Endothelial cell of umbilical vein (primary cell): ENCODE results near the gene SH3PXD2A. TPM values are rescaled to one million over a fixed set of nuclear protein-coding genes. Genes with fewer than 3 reads are reported as not detected.
"Not testable (repeated sequence)": the region's sequence is repeated elsewhere in the genome, so short reads cannot be mapped to it uniquely, and the experiment has no call there.

Source experiments
- BruUV-seq: library from RNA; stranded (reverse); fragments of 400-500 nt; replicated peaks from 2 replicates; lab custom pipeline; 2021; lab: Mats Ljungman, UMichigan
- CTCF ChIA-PET: fragments of 300-600, 350-600 bp; sonication (Branson Sonifier 250); formaldehyde crosslinking; loops from one replicate; lab custom pipeline; 2021; ENCODE audit warnings: antibody characterized with exemption, inconsistent platforms; lab: Charles Lee
- POLR2A ChIA-PET: fragments of 300-600, 350-600 bp; sonication (Branson Sonifier 250); formaldehyde crosslinking; loops from one replicate; lab custom pipeline; 2021; ENCODE audit warnings: antibody characterized with exemption, inconsistent platforms; lab: Charles Lee
- DNase-seq: peaks from one replicate; pipeline ENCODE4 v3.0.0-alpha.2; 2011; ENCODE audit warnings: low read depth, low spot score
- FAIRE-seq: peaks from 2 replicates; lab custom pipeline; 2011; peaks lifted over from hg19 to GRCh38; lab: Jason Lieb, UNC
- H2AFZ ChIP-seq: 2 replicates; pipeline ENCODE4 v1.6.0; 2012; ENCODE audit warnings: low read depth, low read length, control low read depth, inconsistent platforms
- H3K27ac ChIP-seq: 2 replicates; pipeline ENCODE4 v1.5.1; 2011; ENCODE audit warnings: low read depth, mild to moderate bottlenecking, control low read depth, low read length, moderate library complexity; ENCODE audit not compliant: insufficient read depth
- H3K27me3 ChIP-seq, 2 experiments: 2 replicates each; pipeline versions ENCODE4 v1.6.0 to v1.6.1; 2011; ENCODE audit warnings: low read length in 2 of 2, mixed read lengths in 1 of 2; ENCODE audit not compliant: control insufficient read depth in 2 of 2, insufficient read depth in 2 of 2
- H3K36me3 ChIP-seq, 2 experiments: 2 replicates in 1 of 2; 3 replicates in 1 of 2; pipeline ENCODE4 v1.5.1; 2011; ENCODE audit warnings: low read length in 2 of 2, mild to moderate bottlenecking in 1 of 2, moderate library complexity in 1 of 2; ENCODE audit not compliant: control insufficient read depth in 2 of 2, insufficient read depth in 2 of 2; ENCODE audit errors: extremely low read depth in 1 of 2
- H3K4me1 ChIP-seq: 3 replicates; pipeline ENCODE4 v1.5.1; 2011; ENCODE audit warnings: mild to moderate bottlenecking, low read length; ENCODE audit not compliant: control insufficient read depth, insufficient read depth; ENCODE audit errors: extremely low read depth
- H3K4me2 ChIP-seq: 2 replicates; pipeline ENCODE4 v1.6.1; 2011; ENCODE audit warnings: low read length, control low read depth, mixed read lengths; ENCODE audit not compliant: insufficient read depth
- H3K4me3 ChIP-seq, 3 experiments: fragments of 200-600 bp in 1 of 3; sonication (generic), shearing (Covaris generic) in 1 of 3; replicated peaks in 1 of 3; 2 replicates each; pipeline ENCODE4 v1.5.1; 2011 to 2016; ENCODE audit warnings: control low read depth in 3 of 3, low read length in 3 of 3, mild to moderate bottlenecking in 2 of 3, inconsistent platforms in 1 of 3, low read depth in 1 of 3, moderate library complexity in 1 of 3; ENCODE audit not compliant: insufficient read depth in 1 of 3
- H3K79me2 ChIP-seq: 2 replicates; pipeline ENCODE4 v1.6.0; 2012; ENCODE audit warnings: low read length, inconsistent platforms; ENCODE audit not compliant: control insufficient read depth, insufficient read depth
- H3K9ac ChIP-seq: replicated peaks from 2 replicates; pipeline ENCODE3; 2011; ENCODE audit warnings: low read length, control low read depth; ENCODE audit not compliant: insufficient read depth; ENCODE audit errors: extremely low read depth
- H3K9me1 ChIP-seq: replicated peaks from 3 replicates; pipeline ENCODE4 v1.6.0; 2011; ENCODE audit warnings: mild to moderate bottlenecking, low read length; ENCODE audit not compliant: control insufficient read depth, insufficient read depth; ENCODE audit errors: extremely low read depth
- H3K9me3 ChIP-seq: replicated peaks from 2 replicates; pipeline ENCODE4 v1.5.1; 2012; ENCODE audit warnings: low read length, inconsistent platforms; ENCODE audit not compliant: control insufficient read depth, insufficient read depth
- H4K20me1 ChIP-seq: replicated peaks from 2 replicates; pipeline ENCODE3; 2011; ENCODE audit warnings: mild to moderate bottlenecking, low read length; ENCODE audit not compliant: control insufficient read depth, insufficient read depth; ENCODE audit errors: extremely low read depth
- CTCF ChIP-seq, 2 donors: IDR thresholded peaks; 1 replicate in 1 of 2; 2 replicates in 1 of 2; pipeline ENCODE4 v1.5.1; 2011; ENCODE audit warnings: low read length in 2 of 2, mild to moderate bottlenecking in 2 of 2, moderate library complexity in 2 of 2, control low read depth in 1 of 2, inconsistent platforms in 1 of 2, low read depth in 1 of 2; ENCODE audit not compliant: insufficient read depth in 1 of 2; ENCODE audit errors: extremely low read depth in 1 of 2
- EZH2 ChIP-seq: IDR thresholded peaks from 2 replicates; pipeline ENCODE4 v1.6.1; 2012; ENCODE audit warnings: borderline replicate concordance, low read depth, mild to moderate bottlenecking, moderate library complexity, low read length, inconsistent platforms; ENCODE audit not compliant: severe bottlenecking
- FOS ChIP-seq: IDR thresholded peaks from 2 replicates; pipeline ENCODE4 v1.6.1; 2011; ENCODE audit warnings: mild to moderate bottlenecking, low read length, moderate library complexity, borderline replicate concordance; ENCODE audit not compliant: insufficient read depth
- GATA2 ChIP-seq: IDR thresholded peaks from 2 replicates; pipeline ENCODE4 v1.7.0; 2011; ENCODE audit warnings: low read depth, mild to moderate bottlenecking, moderate library complexity, mixed read lengths, low read length; ENCODE audit not compliant: insufficient read length, insufficient read depth
- JUN ChIP-seq: IDR thresholded peaks from 2 replicates; pipeline ENCODE4 v1.6.1; 2011; ENCODE audit warnings: borderline replicate concordance, low read depth; ENCODE audit not compliant: insufficient read length, insufficient read depth
- MAX ChIP-seq: IDR thresholded peaks from 2 replicates; pipeline ENCODE4 v1.6.1; 2011; ENCODE audit not compliant: insufficient read depth, insufficient read length
- MYC ChIP-seq: IDR thresholded peaks from one replicate; pipeline ENCODE4 v1.6.1; 2011; ENCODE audit warnings: mild to moderate bottlenecking, low read depth, low read length
- POLR2A ChIP-seq: IDR thresholded peaks from 2 replicates; pipeline ENCODE4 v1.6.1; 2012; ENCODE audit warnings: low read depth, mild to moderate bottlenecking, control low read depth, low read length
- POLR2AphosphoS5 ChIP-seq: IDR thresholded peaks from 2 replicates; pipeline ENCODE4 v1.6.1; 2012; ENCODE audit warnings: low read depth, mild to moderate bottlenecking, control low read depth, low read length, moderate library complexity; ENCODE audit not compliant: insufficient read depth
- dilution Hi-C: fragments of 300-500 bp; cut with MboI; formaldehyde crosslinking; loops from one replicate; pipeline ENCODE4 v1.15.0; 2019; ENCODE audit warnings: low sequenced_read_pairs; ENCODE audit not compliant: extremely low pct_ligation_motif_present
- intact Hi-C: fragments of 100-400 bp; cut with micrococcal nuclease; formaldehyde crosslinking; loops from one replicate; pipeline ENCODE4 v1.10.0; 2022
- polyA plus RNA-seq, 4 experiments: library from polyadenylated mRNA; depleted of rRNA in 3 of 4; stranded (reverse) in 3 of 4; unstranded in 1 of 4; fragments of >200 nt; gene quantifications; 2 replicates each; pipeline versions ENCODE4 v1.2.1 to v1.2.3, GENCODE V29; 2011 to 2012; ENCODE audit warnings: missing spikeins in 1 of 4
- total RNA-seq: library from RNA; stranded (reverse); gene quantifications from 2 replicates; pipeline ENCODE4 v1.2.3, GENCODE V29; 2021

The SH3PXD2A gene
- total and polyA plus RNA-seq, 2 donors (not counting 3 experiments of a cell fraction or from before 2014, with no cell fraction given) = 1.4 to 5.1 TPM

GRCh38 chr10:103663236-103663635, 192.1 kb downstream of the SH3PXD2A start:
- Histone ChIP-seq H3K36me3 (no peaks in the 10 kb centered on the region), H3K9ac (no peak overlapping the region), H3K27me3 (no peaks in the 10 kb centered on the region), H3K9me1 (no peaks in the 10 kb centered on the region), H3K4me1 (peaks cover 3% of the 10 kb centered on the region), H2AFZ (no peak overlapping the region), H3K4me2 (no peak overlapping the region), H3K27ac (no peak overlapping the region), H3K4me3 (no peak overlapping the region), H3K9me3 (no peaks in the 10 kb centered on the region), H4K20me1 (no peaks in the 10 kb centered on the region), H3K79me2 (no peaks in the 10 kb centered on the region)
- ChIA-PET CTCF (interaction anchor here (1.1 kb wide), 1 partner anchor 23 kb away, joined by 3 read pairs; no protein-coding TSS in a partner anchor), POLR2A (no interaction called here)
- TF ChIP-seq GATA2 (no peak), POLR2A (no peak), CTCF (IDR thresholded peaks at IDR 0.05; ENCODE audit: extremely low read depth in 1 of 2, insufficient read depth in 1 of 2, low read depth in 1 of 2, low read length in 2 of 2) (no peak), MYC (no peak), POLR2AphosphoS5 (no peak), EZH2 (no peak), JUN (no peak), MAX (no peak), FOS (no peak)
- intact Hi-C loops (no loop called here), dilution Hi-C loops (no loop called here)
- no peak for DNase-seq
- BruUV-seq = no TSS peak
- no peak for FAIRE-seq

- H3K9me1 ChIP-seq, intact Hi-C loops, H2AFZ ChIP-seq, H3K36me3 ChIP-seq, H3K27me3 ChIP-seq, BruUV-seq, H3K9me3 ChIP-seq, H3K4me2 ChIP-seq, H3K27ac ChIP-seq, H3K4me1 ChIP-seq, DNase-seq, FAIRE-seq, H3K4me3 ChIP-seq, H3K9ac ChIP-seq, H4K20me1 ChIP-seq, H3K79me2 ChIP-seq, dilution Hi-C loops: not testable (repeated sequence)
- CTCF ChIA-PET = interaction anchor here (1.1 kb wide), 1 partner anchor 24 kb away, joined by 3 read pairs; no protein-coding TSS in a partner anchor
- POLR2A ChIA-PET = interaction anchor here (0.6 kb wide), 1 partner anchor 128 kb away, joined by 9 read pairs; no protein-coding TSS in a partner anchor
Observed at GRCh38 chr10:103662704-103663103, 192.7 kb downstream of the SH3PXD2A start.
